GM19240 (cell line): ENCODE results near the gene RGL2.

ENCODE experiments used
- DNase-seq: peaks from one replicate; pipeline ENCODE4 v3.0.0; 2011; ENCODE audit warnings: low spot score; ENCODE audit not compliant: insufficient read length

RGL2 gene

DNA sequence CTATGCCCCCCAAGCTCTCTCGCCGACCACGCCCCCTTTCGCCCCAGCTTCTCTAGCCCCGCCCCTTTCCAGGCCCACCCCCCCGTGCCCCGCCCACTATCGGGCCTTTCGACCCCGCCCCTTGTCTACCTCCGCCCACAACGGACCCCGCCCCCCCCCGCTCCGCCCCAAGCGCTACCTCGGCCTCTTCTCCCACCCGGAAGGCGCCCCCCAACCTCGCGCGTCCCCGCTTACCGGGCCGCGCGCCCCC lies 18.6 kb upstream of the RGL2 start:
- DNase-seq: no peak

DNA sequence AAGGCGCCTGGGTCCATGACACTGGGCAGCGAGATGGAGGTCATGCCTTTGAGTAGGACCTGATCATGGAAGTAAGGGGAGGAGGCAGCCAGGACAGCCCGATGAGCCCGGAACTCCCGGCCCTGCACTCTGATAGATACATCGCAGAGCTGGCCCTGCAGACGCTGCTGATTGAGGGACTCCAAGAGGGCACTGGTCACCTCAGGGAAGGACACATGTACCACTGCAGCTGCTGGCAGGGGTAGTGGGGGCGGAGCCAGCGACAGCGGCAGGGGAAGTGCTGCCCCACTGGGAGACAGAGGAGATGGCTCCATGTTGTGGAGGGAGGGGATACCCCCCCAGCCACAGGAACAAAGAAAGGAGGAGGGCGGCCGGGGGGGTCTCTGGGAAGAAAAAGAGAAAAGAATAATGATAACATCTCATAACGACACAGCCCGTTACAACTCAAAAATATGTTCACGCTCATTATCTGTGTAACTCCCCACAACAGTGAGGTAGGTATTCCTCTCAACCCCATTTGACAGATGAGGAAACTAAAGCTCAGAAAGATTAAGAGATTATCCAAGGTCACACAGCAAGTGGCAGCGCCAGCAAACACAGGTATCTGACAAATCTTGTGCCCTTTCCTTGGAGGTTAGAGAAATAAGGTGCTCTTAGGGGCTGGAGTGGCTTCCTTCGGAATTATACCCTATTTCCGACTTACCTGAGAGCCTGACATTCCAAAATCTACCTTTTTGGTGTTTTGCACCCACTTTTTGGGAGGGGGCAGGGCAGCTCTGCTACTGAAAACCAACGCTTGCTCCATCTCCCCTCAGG lies 18.1 kb upstream of the RGL2 start:
- DNase-seq: no peak

DNA sequence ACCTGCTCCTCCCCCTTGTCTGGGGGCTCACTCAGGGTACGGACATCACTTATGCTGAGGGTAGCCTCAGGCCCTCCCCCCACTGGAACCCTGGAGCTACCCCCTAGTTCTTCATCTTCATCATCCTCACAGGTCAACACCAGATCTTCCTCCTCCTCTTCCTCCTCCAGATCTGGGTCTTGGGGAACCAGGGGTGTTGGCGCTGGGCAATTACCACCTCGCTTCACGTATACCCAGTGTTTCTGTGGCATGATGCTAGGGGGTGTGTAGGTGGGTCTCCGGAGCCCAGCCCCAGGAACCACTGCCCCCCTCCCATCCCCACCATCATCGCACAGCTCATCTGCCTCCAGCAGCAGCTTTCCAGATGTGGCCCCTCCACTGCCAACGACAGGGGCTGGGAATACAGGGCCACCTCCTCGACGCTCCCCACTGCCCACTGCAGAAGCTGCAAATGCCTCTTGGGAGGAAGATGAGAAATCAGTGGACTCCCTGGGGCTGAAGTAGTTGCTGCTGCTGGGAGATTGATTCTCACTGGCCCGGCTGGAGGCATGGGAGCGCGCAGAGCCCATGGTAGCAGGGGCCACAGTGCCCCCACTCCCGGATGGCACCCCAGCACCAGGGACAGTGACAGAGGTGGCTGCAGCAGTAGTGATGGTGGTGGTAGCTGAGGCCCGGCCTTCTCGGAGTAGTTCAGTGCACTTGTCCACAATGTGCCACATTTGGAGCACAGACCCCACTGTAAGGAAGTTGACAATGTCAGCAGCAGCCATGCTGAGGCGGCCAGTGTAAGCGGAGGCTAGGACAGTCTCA lies 17.3 kb upstream of the RGL2 start:
- no peak for DNase-seq

DNA sequence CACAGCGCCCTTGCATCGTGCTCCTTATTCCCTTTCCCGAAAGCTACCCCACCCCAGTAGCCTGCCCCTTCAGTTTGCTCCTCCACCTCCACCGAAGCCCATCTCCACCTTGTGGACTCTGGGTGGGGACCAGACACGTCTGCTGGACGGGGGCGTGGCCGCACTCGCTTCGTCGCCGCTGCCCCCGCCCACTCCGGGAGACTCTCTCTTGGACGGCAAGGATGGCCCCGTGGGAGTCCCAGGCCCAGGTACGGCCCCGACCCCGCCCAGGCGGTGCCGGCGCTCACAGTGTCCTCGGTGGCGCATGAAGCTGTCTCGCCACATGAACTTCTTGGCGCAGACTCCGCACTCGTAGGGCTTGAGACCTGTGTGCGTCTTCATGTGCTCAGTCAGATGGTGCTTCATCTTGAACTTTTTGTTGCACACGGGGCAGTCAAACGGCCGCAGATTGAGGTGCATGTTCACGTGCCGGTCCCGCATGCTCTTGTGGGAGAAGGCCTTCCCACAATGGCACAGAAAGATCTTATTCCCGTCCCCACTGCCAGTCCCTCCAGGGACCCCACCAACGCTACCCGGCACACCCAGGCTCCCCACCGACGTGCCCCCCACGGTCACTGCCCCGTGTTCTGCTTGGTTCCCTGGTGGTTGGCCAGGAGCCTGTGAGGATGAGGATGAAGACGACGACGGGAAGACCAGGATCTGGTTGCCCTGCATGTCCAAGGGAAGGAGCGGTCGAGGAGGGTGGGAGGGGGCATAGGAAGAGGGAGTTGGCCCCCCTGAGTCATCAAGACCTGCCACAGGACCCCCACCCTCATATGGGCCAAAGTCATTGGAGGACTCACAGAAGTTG lies 16.4 kb upstream of the RGL2 start:
- no peak for DNase-seq

DNA sequence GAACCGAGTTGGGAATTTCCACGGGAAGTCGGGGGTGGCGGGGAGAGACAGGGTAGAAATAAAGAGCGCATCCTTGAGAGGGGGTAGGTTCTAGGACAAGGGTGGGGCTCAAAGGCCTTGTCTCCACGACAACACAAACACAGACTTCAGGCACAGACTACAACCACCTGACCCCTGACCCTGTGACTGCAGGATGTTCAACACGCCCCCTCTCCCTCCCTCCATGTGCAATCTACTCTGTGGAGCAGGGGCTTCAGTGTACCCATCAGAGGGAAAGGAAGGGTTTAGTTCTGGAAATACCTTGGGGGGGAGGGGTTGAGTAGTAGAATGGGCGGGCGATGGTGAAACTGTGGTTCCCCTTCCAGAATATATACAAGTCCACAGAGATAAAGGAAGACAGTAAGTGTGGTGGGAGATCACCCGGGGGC lies 15.8 kb upstream of the RGL2 start:
- DNase-seq: no peak

DNA sequence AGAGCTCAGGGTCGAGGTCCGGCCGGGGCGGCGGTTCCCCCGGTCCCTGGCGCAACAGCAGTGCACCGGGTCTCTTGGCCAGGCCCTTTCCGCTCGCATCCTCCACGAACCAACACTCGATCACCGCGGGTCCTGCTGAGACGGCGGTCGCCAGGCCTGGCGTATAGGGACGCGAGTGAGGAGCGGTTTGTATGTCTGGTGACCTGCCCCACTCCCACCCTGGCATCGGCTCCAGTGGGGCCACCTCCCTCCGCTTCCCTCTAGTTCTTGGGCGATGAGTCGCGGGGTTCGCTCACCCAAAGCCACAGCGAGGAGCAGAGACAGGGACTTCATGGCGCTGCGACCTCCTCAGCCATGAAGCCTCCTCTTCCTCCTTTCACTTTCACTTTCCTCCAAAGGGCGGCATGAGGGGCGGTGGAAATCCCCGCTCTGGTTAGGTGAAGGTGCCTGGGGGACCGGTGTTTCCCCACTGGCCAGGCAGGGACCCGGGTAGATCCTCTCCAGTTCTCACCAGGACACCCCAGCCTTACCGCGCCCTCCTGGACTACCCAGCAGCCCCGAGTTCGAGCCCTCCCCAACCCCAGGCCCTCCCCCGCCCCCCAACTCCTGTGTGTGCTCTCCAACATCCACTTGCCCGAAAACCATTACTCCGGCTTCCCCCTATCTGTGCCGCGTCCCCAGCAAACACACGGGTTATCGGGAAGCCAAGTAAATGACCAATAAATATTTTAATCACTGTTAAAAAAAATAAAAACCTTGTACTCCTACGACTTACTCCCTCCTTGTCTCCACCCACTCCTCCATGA lies 15.2 kb upstream of the RGL2 start, which contains the start of gene TAPBP:
Gene TAPBP (minus strand): TSS at position 370 of the 806 bp plus-strand sequence. CDS start 37 bp downstream, at position 333.
- peak; percentile 62 for DNase-seq

DNA sequence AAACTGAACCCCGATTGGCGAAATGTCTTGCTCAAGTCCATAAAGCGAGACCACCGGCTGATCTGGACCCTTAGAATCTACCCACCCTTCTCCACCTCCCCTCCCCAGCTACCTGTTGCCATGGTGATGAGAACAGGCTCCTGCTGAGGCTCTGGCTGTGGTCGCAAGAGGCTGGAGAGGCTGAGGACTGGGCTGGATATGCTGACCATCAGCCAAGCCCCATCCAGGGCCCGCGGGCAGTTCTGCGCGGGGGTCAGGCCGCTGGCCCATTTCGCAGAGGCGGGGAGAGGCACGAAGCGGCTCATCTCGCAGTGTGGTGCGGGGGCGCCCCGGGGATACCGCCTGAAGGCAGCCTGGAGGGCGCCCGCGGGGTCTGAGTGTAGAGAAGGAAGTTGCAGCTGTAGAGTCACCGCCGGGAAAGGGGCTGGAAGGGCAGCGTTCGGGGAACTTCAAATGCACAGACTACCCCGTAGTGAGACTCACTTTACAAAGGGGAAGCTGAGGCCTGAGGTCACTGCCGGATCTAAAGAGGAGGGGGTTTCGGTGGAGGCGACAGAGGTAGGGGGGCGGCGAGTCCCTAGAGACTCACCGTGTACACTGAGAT lies 14.5 kb upstream of the RGL2 start:
- no peak for DNase-seq

DNA sequence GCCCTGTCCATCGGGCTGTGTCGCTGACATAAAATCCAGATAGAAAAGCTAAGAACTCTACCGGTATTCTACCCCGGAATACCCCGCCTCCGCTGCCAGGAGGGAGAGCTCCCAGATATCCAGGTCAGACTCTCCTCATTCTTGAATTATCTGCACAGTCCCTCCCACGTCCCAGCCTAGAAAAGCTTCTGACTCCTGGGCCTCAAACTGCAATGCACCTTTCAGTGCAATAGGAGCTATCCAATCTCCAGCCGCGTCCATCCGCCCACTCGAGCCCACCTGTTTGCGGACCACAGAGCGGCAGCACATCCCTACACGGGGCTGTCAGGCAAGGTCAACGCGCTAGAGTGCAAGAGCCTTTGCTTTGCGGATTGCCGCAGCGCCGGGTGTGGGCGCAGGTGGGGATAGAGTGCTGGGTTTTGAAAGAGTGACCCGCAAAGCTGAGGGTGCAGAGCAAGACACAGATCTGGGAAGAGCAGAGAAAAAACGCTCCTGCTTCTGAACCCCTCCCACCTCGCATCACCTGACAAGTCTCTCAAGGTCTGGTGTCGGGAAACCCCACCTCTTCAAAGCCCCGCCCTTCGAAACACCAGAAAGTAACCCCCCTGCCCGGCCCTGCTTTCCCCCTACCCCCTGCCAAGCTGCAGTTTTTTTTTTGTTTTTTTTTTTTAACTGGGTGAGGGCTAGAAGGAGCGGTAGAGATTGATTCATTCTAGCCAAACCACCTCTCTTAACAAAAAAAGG lies 13.8 kb upstream of the RGL2 start:
- DNase-seq: no peak

DNA sequence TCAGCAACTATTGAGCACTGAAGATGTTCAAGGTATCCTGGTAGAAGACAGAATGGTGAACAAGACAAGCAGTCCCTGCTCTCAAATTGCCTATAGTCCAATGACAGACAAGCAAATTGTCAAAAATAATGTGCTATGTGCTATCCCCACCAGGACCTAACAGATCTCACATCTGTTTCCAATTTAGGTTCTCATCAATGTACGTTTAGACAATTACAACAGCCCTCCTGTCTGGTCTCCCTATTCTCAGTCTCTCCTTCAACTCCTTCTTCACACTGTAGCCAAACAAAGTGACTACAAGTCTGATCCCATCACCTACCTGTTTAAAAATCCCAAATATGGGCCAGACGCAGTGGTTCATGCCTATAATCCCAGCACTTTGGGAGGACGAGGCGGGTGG lies 7.6 kb upstream of the RGL2 start:
- no peak for DNase-seq

DNA sequence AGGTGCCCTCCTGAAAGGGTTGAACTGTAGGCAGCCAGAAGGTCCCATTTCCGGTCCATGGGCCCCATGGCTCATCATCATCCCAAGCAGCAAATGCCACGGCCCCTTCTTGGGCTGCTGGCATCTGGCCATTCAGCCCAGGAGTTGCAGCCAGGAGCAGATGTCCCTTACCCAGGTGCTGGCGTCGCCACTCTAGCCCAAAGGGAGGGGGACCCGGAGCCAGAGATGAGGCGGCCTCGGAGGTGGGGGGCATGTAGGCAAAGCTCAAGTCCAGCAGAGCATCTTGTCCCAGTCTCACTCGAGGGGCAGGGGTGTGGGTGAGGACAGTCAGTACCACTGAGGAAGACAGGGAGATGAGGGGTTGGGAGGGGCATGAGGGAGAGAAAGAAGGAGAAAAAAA lies 6.3 kb upstream of the RGL2 start:
- DNase-seq: no peak

DNA sequence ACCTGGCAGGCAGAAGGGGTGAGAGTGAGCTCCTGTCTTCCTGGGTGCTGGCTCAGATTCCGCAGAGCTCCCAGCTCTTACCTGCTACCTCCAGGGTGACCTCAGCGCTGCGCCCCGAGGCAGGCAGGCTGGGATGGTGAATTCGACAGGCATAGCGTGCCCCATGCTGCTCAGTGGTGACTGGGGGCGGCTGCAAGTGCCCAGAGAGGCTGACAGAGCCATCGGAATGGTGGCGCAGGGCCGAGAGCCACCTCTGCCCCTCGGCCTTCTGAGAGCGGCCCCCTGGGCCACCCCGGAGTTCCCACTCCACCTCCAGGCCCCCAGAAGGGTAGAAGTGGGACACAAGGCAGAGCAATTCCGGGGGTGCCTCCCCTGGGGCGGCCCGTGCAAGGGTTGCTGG lies 5.5 kb upstream of the RGL2 start:
- no peak for DNase-seq

DNA sequence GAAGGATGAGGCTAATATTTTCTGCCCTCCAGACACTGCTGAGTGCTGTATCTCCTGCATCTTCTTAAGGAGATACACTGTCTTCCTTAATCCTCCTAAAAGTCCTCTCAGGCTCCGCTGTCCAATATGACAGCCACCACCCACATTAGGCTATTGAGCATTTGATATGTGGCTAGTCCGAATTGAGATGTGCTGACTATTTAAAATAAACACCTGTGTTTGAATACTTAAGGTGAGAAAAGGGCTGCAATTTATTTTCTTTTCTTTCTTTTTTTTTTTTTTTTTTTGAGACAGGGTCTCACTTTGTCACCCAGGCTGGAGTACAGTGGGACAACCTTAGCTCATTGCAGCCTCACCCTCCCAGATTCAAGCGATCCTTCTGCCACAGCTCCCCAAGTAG lies 3.1 kb upstream of the RGL2 start:
- DNase-seq: no peak

DNA sequence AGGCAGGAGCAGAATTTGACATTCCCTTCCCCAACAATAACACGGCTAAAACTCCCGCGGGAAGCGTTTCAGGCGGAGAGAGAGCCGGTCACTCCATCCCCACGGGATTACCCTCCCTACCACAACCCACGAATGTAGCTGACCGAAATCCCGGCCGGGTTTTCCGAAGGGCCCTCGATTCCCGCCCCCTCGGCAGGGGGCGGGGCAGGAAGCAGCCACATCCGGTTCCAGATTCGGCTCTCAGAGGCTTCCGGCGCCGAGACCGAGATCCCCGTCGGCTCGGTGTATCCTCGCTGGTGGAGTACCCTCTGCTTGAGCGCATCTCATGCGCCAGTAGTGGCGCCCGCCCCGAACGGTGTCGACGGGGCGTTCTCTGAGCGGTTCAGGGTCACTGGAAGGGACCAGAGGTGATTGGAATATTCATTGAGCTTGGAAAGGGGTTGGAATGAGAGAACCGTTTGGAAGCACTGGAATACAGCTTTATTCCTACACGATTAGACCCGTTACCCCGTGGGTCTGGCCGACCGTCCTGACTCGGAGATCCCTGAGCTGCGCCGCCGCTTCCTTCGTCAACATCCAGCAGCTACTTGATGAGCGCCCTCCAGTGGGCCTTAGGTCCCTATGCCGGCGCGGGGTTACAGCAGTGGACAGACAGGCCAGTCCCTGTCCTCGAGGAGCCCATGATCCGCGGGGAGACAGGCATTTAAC lies 649 bp upstream of the RGL2 start:
- no peak for DNase-seq

DNA sequence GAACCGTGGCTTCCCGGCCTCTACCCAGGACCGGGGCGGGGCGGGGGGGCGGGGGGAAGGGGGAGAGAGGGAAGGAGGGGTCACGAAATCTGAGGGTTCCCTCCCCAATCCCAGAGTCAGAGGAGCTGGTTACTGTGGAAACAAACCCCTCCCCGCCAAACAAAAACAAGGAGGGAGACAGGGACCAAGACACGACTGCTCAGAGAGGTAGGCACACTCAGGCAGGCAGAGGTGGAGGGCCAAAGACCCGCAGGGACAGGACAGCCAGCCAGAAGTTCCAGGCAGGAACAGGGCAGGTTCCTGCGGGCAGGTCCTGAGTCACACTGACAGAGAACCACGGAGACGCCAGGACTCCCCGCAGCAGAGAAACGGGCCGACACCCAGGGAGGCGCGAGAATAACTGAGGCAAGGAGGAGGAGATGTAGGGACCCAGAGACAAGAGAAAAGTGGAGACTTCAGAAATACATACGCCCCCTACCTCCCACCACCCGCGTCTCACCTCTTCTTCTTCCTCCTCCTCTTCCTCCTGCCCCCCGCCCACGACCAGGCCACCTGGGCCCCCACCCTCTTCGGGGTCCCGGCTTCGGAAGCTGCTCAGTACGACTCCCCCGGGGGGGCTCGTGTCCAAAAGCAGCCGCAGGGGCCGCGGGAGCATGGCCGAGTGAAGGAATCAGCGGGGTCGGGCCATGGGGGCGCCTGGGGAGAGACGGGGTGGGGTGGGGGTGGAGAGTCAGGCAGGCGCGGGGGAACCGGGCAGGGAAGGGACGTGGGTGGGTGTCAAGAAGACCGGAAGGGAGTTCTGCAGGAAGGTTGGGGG lies 578 bp downstream of the RGL2 start:
- no peak for DNase-seq

DNA sequence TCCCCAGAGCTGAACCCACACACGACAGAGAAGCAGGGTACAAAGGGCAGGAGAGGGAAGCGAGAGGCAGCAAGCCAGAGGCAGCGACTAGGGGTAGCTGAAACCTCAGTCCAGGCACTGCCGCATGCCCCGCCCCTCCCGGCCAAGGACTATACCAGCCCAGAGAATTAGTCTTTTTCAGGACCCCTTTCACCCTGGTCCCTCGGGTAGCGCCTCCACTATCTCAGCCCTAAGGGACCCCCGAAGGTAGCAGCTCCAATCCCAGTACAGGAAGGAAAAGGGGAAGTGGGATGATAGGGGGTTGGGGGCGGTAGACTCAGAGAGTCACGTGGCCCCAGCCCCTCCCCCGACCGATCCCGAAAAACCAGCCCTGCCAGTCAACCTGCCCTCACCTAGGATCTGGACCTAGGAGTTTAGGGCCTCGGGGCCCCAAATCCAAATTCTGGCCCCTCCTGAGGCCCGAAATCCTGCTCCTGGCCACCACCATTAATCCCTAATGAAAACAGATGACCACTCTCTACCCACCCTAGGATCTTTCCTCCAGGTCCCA lies 1.3 kb downstream of the RGL2 start:
- no peak for DNase-seq

DNA sequence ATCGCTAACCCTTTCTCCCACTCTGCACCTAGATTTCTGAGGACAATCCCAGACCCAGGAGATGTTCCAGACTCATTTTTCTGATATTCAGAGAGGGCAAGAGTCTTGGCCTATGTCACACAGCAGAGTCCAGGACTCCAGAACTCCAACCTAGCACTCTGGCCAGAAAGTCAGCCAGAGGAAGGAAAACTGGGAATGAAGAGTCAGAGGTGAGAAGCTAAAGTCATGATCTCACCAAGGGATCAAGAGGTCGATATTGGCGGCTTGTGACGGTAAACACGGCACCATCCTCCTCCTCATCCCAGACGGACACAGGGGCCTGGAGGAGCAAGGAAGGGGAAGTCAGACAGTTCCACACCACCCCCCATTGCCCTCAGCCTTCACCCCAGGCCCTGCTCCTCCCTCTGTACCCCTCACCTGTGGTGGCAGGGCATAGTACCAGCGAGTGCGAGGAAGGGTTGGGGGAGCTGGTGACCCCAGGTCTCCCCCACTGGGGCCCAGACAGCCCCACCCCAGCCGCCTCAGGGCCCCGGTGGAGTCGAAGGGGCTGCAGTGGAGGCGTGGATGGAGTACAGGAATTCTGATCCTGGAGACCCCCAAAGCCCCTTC lies 1.8 kb downstream of the RGL2 start:
- no peak for DNase-seq

DNA sequence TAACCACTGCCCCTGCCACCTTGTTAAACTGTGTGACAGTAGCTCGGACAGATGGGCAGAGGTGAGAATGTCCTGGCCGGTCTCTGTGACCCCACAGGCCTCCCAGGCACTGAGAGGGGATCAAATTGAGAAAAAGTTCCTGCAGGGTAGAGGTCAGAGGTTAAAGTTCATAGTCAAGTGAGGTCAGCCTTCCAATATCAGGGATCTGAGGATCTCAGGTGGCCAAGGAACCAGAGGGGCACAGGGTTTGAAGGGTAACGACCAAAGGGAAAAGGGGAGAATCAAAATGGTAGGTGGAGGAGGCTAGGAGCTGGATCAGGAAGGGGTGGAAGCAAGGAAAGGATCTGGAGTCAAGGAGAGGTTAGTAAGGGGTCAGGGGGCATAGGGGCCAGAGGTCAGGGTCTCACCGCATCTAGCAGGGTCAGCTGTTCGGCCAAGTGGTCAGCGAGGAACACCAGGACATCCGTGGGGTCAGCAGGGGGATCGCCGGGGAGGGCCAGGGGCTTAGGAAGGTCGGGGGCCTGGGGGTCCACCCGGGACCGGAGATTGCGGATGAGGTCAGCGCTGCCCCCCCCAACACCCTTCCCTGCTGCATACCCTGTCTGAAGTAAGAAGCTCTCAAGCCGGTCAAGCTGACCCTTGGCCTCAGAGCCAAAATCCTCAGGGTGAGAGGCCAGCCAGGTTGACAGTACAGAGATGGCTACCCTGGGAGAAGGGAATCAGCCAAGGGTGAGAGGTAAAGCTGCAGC lies 2.9 kb downstream of the RGL2 start:
- no peak for DNase-seq
